HG03520 (cell line): Measurements from ENCODE around the gene KLHL40.

Experiments
- ATAC-seq: cut with Tn5 transposase; IDR thresholded peaks from one replicate; pipeline ENCODE4 v1.9.1; 2021; ENCODE audit warnings: mild to moderate bottlenecking, moderate library complexity; ENCODE audit not compliant: unreplicated experiment

KLHL40 gene

DNA sequence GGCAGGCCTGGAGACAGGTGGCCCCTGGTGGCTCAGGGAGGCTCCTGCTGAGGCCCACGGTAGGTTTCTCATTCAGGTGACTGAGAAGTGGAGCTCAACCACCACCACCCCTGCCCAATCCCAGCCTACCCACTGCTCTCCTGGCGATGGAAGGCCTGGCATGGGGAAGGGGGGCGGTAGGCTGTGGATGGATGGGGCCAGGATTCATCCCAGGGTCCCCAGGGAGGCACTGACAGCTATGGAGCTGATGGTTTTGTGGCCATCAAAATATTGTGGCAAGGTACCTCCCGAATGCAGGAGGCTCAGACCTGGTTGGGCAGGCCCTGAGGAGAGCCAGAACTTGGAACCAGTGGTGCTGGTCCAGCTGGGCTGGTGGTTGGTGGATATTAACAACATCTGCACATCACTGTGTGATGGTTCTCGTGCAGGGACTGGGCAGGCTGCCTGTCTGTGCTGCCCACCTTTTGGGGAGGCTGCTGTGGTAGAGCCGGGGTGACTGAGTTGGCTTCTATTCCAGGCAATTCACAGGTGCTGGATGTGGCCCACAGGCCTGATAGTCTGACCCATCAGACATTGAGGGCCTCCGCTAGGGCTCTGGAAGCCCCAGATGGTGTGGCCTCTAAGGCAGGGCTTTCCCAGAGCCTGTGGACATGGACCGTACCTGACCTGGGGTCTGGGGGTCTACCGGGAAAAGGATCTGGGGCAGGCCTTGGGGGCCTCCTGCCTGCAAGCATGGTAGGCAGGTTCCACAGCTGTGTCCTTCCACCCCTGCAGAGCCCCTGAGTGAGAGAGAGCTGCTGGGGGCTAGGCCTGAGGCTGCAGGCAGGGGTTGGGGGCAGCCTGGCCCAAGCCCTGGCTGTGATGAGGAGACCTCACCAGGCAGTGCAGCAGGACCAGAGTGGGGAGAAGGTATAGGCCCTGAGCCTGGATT lies 28.4 kb upstream of the KLHL40 start:
- ATAC-seq: no peak

DNA sequence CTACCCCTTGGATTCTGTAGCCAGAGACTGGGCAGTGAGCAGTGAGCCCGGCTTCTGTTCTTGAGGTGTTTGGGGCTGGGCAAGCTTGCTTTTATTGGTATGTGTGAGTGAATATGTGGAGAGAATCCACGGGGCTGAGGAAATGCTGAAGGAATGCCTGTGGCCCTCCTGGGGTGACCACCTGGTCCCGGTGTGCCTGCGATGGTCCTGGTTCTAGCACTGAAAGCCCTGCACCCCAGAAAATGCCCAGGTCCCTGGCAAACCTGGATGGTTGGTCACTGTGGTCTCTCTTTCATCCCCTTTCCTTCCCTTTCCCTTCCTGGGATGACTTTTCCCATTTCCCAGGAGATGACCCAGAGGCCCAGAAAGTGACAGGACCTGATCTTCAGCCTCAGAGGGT lies 27.7 kb upstream of the KLHL40 start:
- no peak for ATAC-seq

DNA sequence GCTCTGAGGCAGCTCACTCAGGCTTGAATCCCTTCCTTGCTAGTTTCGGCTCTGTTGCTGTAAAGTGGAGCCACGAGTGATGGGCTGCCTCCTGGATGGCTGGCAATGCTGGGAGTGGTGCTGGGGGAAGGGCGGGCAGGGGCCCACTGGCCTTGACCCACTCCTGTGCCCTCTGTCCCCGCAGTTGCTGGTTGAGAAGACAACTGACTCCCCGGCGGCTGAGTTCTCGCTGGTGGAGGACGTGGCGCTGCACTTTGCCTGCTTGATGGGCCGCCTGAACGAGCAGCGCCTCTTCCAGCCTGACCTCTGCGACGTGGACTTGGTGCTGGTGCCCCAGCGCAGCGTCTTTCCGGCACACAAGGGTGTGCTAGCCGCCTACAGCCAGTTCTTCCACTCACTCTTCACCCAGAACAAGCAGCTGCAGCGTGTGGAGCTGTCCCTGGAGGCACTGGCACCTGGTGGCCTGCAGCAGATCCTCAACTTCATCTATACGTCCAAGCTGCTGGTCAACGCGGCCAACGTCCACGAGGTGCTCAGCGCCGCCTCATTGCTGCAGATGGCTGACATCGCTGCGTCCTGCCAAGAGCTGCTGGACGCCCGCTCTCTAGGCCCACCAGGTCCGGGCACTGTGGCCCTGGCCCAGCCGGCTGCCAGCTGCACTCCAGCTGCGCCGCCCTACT lies 27.1 kb upstream of the KLHL40 start:
- no peak for ATAC-seq

DNA sequence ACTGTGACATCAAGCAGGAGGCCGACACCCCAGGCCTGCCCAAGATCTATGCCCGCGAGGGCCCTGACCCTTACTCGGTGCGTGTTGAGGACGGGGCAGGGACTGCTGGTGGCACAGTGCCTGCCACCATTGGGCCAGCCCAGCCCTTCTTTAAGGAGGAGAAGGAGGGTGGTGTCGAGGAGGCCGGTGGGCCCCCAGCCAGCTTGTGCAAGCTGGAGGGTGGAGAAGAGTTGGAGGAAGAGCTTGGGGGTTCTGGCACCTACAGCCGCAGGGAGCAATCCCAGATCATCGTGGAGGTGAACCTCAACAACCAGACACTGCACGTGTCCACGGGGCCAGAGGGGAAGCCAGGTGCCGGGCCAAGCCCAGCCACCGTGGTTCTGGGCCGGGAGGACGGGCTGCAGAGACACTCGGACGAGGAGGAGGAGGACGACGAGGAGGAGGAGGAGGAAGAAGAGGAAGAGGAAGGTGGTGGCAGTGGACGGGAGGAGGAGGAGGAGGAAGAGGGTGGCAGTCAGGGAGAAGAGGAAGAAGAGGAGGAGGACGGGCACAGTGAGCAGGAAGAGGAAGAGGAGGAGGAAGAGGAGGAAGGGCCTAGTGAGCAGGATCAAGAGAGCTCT lies 26.5 kb upstream of the KLHL40 start:
- no peak for ATAC-seq

DNA sequence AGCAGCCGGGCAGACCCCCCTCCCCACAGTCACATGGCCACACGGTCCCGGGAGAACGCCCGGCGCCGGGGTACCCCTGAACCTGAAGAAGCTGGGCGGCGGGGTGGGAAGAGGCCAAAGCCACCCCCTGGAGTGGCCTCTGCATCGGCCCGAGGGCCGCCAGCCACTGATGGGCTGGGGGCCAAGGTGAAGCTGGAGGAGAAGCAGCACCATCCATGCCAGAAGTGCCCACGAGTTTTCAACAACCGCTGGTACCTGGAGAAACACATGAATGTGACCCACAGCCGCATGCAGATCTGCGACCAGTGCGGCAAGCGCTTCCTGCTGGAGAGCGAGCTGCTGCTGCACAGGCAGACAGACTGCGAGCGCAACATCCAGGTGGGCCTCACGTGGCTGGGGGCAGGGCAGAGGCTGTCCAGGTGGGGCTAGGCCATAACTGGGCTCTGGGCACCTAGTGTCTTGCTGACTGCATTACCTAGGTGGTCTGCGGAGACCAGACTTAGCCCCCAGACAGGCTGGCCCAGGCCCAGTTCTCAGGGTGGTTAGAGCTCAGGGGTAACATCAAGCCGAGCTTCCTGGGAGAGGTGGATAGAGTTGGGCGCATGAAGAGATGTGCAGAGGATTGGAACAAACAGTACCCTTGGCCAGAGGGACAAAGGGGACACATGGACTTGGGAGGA lies 25.7 kb upstream of the KLHL40 start:
- no peak for ATAC-seq

DNA sequence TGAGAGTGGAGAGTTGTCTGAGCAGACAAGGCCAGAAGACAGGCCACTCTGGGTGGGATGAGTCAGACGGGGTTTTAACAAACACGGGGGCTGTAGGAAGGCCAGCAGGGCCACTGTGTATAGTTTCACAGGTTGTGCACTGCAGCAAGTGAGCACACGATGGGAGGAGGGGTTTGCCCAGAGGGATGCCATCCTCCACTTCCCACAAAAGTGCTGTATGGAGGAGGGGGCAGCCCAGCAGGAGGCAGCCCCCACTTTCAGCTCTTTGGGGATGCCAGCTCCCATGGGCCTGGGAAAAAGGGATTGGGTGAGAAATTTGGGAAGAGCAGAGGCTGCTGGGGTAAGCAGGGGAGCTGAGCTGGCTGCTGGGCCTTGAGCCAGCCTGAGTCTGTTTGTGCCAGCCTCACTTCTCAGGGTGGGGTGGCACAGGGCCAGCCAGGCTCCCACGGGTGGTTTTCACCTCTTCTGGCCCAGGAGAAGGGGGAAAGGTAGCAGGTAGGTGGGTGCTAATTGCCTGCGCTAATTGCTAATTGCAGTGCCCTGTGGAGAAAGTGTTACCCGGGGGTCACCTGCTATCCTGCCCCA lies 25.1 kb upstream of the KLHL40 start:
- no peak for ATAC-seq

DNA sequence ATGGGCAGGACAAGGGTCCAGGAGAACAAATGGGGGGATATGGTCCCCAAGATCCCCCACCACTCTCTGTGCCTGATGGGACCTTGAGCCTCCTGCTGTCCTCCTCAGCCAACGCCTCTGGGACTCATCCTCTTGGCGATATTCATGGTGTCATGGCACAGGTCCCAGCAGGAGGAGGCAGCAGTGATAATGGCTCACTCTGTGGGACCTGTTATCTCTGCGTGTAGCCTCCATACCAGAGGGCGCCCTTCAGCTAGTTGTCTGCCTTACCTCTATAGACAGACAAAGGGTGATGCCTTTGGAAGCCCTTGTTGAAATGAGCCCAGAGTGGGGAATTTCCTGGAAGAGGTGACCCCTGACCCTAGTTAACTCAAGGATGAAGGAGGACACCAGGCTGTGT lies 24.4 kb upstream of the KLHL40 start:
- no peak for ATAC-seq

DNA sequence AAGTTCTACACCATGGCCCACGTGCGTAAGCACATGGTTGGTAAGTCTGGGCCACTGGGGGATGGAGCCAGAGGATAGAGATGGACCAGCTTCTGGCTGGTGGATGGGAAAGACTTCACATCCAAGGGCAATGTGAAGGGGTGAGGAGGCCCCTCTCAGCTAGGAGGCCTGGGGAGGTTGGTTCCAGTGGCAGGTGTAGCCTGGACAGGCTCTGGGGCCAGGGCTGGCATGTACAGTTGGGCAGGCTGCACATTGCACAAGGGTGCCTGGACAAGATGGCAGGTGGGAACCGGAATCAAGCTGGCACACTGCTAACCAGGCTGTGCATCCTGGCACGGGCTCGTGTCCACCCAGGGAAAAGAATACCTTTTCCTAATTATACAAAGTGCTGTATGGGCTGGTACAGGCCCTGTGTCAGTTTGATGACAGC lies 23.7 kb upstream of the KLHL40 start:
- ATAC-seq: no peak

DNA sequence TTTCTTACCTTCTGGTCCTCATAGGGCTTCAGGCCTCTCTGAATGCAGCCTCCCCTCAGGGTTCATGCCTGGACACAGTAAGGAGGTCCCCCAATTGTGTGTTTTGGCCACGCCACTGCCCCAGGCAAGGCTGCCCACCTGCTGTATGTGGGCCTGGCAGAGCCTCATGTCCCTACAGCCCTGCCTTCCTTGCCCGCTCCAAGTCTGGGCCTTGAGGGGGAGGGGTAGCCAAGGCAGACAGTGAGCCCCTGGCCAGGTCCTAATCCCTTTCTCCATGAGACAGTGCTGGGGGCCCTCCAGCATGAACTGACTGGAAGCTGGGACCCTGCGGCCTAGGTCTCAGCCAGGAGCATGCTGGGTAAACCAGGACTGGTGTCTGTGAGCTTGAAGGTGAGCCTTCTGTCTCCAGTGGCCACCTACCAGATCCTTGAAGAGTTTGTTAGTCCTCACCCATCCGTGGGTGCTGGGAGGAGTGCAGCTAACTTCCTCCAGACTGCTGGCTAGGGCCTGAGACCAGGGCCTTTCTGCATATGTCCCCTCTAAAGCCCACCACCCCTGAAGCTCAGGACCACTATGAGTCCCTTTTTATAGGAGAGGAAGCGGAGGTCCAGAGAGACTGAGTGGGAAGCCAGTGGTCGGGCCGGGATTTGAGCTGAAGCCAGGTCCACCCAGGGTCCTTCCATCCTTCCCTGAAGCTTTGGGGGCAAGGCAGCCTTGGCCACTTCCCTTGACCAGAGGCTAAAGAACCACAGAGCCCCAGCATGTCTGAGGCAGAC lies 23.1 kb upstream of the KLHL40 start:
- ATAC-seq: no peak

GRCh38 chr3:42662813-42663535 lies 22.4 kb upstream of the KLHL40 start:
- no peak for ATAC-seq

GRCh38 chr3:42663581-42664437 lies 21.5 kb upstream of the KLHL40 start:
- ATAC-seq: no peak

- ATAC-seq: no peak
Measured at GRCh38 chr3:42664438-42664803, 20.9 kb upstream of the KLHL40 start.

DNA sequence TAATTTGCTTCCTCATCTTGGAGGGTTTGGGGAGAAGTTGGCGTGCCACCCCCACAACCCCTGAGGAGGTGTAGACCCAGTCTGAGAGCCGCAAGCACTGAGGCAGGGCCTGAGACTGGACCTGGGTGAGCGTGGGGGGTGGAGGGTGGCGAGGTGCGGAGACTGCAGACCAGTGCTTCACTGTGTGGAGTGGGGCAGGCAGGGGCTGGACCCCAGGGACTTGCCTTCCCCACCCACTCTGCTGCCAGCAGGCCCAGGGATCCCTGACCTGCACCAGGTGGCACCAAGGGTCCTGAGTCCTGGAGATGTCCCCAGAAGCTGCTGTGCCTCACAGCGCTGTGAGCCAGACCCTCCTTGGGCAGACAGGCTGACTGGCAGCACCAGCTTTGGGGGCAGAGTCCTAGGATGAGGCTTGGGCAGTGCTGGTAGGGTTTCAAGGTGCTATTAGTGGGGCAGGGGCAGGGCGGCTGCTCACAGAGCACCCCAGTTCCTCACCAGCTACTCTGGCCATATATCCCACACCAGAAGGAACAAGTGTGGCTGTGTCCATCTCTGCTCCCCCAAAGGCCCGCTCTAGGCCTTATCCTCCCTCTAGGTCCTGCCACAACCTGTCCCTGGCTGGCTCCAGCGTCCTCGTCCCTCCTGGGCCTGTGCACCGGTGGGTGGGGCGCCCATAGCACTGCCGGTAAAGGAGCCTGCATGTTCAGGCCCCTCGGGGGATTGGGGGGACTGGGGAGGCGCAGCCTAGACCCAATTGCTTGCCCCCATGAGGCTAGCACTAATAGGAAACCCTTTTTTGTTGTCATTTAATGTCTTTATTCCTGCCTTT lies 20.1 kb upstream of the KLHL40 start:
- no peak for ATAC-seq

DNA sequence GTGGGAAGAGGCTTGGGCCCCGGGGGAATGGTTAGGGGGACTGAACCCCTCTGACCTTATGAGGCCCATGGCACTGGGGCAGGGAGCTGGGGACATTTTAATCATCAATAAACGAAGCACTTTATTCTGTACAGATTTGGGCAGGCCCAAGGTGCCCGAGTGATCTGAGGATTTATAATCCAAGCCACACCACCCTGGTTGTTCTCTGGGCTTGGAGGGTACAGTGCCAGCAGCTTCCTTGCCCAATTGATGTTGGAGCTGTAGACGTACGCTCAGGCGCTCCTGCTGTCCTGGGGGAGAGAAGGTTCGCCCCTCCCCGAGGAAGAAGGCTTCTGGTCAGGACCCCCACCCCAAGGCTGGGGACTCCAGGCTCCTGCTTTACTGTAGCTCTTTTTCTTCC lies 19.3 kb upstream of the KLHL40 start:
- no peak for ATAC-seq

- ATAC-seq: no peak
Measured at GRCh38 chr3:42666577-42666998, 18.7 kb upstream of the KLHL40 start.

GRCh38 chr3:42667096-42667522 lies 18.2 kb upstream of the KLHL40 start:
- ATAC-seq: no peak

DNA sequence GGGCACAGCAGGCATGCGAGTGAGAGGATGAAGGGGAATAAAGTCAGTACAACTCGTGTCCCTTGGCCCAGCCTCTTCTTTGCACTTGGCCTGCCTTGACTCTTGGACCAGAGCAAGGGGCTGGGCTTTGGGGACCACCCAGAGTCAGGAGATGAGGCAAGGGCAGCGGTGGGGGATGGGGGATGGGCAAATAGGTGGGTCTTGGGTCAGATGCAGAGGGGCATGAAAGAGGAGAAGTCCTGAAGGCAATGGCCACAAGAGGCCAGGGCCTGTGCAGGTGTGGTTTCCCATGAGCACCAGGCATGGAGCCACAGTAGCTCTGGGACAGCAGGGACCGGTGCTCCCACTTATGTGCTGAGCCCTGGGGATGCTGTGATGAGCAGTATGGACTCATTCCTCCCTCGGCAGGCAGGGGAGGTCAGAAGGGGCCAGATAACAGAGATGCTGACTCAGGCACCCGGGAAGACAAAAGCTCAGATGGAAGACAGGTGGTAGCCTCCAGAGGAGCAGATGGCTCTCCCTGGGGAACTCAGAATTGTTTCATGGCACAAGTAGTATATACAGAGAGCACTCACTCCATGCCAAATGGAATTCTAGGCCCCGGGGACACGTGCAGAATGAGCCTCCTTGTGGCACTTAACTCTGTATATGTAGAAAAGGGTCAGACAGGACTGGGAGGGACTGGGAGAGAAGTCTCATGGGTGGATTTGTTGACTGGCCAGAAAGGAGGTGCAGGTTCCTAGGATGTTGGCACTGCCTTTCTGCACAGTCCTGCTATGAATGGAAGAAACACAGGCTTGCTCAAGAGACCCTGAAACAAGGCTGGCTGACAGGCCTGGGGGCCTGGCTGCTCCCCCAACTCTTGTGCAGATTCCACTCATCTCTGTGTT lies 17.6 kb upstream of the KLHL40 start:
- ATAC-seq: no peak
